SK-N-MC (cell line): ENCODE data around the gene PCDHGB4.

ENCODE experiments used
- EZH2 ChIP-seq: fragments of 200-600 bp; sonication (generic); IDR thresholded peaks from one replicate; pipeline ENCODE4 v1.6.1; 2017; ENCODE audit warnings: antibody characterized with exemption
- FOXP2 ChIP-seq: optimal IDR thresholded peaks from 2 replicates; pipeline ENCODE3; 2011; ENCODE audit warnings: mild to moderate bottlenecking, moderate library complexity; ENCODE audit not compliant: insufficient read depth; ENCODE audit errors: extremely low read length, control extremely low read depth
- POLR2AphosphoS5 ChIP-seq: IDR thresholded peaks from 2 replicates; pipeline ENCODE4 v1.6.1; 2012; ENCODE audit warnings: mild to moderate bottlenecking, low read depth, low read length, borderline replicate concordance

- TF ChIP-seq EZH2: no peak
- TF ChIP-seq POLR2AphosphoS5: no peak
- TF ChIP-seq FOXP2: no peak
Measured at GRCh38 chr5:141345327-141345726, 42.2 kb upstream of the PCDHGB4 start.
